H1 (cell line): ENCODE data around the gene TBC1D4. TPM values are rescaled to one million over a fixed set of nuclear protein-coding genes. Genes with fewer than 3 reads are reported as not detected.

Source experiments
- CTCF ChIA-PET: fragments of 300-600 bp; sonication (Branson Sonifier 250); formaldehyde crosslinking; loops from one replicate; lab custom pipeline; 2021; ENCODE audit not compliant: partially characterized antibody; lab: Charles Lee
- POLR2A ChIA-PET: fragments of 300-600 bp; sonication (Branson Sonifier 250); formaldehyde crosslinking; loops from one replicate; lab custom pipeline; 2021; ENCODE audit warnings: inconsistent platforms; ENCODE audit not compliant: partially characterized antibody; lab: Charles Lee
- DNase-seq, 2 experiments: peaks; one replicate each; pipeline versions ENCODE4 v3.0.0 to v3.0.0-alpha.2; 2010 to 2022; ENCODE audit warnings: low spot score in 2 of 2, low read depth in 1 of 2, mixed read lengths in 1 of 2
- FAIRE-seq: peaks from 2 replicates; lab custom pipeline; 2011; peaks lifted over from hg19 to GRCh38; lab: Jason Lieb, UNC
- H2AFZ ChIP-seq: 2 replicates; pipeline ENCODE4 v1.8.1; 2012; ENCODE audit warnings: low read length, inconsistent platforms
- H2AK5ac ChIP-seq: 2 replicates; pipeline ENCODE4 v1.6.1; 2013; ENCODE audit warnings: low read depth, low read length
- H2BK120ac ChIP-seq: replicated peaks from 2 replicates; pipeline ENCODE3; 2013; ENCODE audit warnings: low read depth, low read length, inconsistent platforms
- H2BK12ac ChIP-seq: 2 replicates; pipeline ENCODE4 v1.6.1; 2013; ENCODE audit warnings: low read depth, low read length
- H2BK15ac ChIP-seq: 2 replicates; pipeline ENCODE4 v1.6.1; 2013; ENCODE audit warnings: low read length
- H2BK20ac ChIP-seq: 2 replicates; pipeline ENCODE4 v1.6.1; 2013; ENCODE audit warnings: low read length
- H2BK5ac ChIP-seq: 2 replicates; pipeline ENCODE4 v1.6.1; 2013; ENCODE audit warnings: low read depth, low read length
- H3K14ac ChIP-seq: 2 replicates; pipeline ENCODE4 v1.6.1; 2013; ENCODE audit warnings: inconsistent platforms; ENCODE audit not compliant: insufficient read length
- H3K18ac ChIP-seq: 2 replicates; pipeline ENCODE4 v1.6.1; 2013; ENCODE audit warnings: low read length; ENCODE audit errors: extremely low read depth
- H3K23ac ChIP-seq: 2 replicates; pipeline ENCODE4 v1.6.1; 2013; ENCODE audit warnings: inconsistent platforms; ENCODE audit not compliant: insufficient read length
- H3K23me2 ChIP-seq: 2 replicates; pipeline ENCODE4 v1.6.1; 2013; ENCODE audit warnings: low read depth, low read length
- H3K27ac ChIP-seq: 2 replicates; pipeline ENCODE4 v1.6.1; 2011; ENCODE audit warnings: low read depth, low read length, inconsistent platforms
- H3K27me3 ChIP-seq, 4 experiments: replicated peaks in 1 of 4; 1 replicate in 1 of 4; 2 replicates in 3 of 4; pipeline versions ENCODE4 v1.6.1 to v1.8.1; 2011 to 2013; ENCODE audit warnings: low read length in 3 of 4, mild to moderate bottlenecking in 3 of 4, inconsistent platforms in 2 of 4, mixed read lengths in 2 of 4, moderate library complexity in 1 of 4; ENCODE audit not compliant: control insufficient read depth in 3 of 4, insufficient read depth in 3 of 4; ENCODE audit errors: extremely low read depth in 1 of 4
- H3K36me3 ChIP-seq, 4 experiments: 2 replicates each; pipeline versions ENCODE4 v1.6.1 to v1.8.1; 2011 to 2013; ENCODE audit warnings: mild to moderate bottlenecking in 4 of 4, low read length in 3 of 4, moderate library complexity in 2 of 4, control low read depth in 1 of 4, inconsistent platforms in 1 of 4; ENCODE audit not compliant: insufficient read depth in 4 of 4, control insufficient read depth in 2 of 4
- H3K4ac ChIP-seq: replicated peaks from 2 replicates; pipeline ENCODE3; 2013; ENCODE audit warnings: low read length, low read depth, mixed read lengths, inconsistent platforms; ENCODE audit not compliant: insufficient read length
- H3K4me1 ChIP-seq, 4 experiments: replicated peaks in 1 of 4; 1 replicate in 1 of 4; 2 replicates in 3 of 4; pipeline versions ENCODE4 v1.6.1 to v1.8.1; 2011 to 2013; ENCODE audit warnings: low read length in 3 of 4, inconsistent platforms in 2 of 4, mixed read lengths in 1 of 4; ENCODE audit not compliant: insufficient read depth in 4 of 4, control insufficient read depth in 3 of 4
- H3K4me2 ChIP-seq, 2 experiments: 2 replicates each; pipeline versions ENCODE4 v1.6.1 to v1.8.1; 2011 to 2013; ENCODE audit warnings: low read depth in 2 of 2, low read length in 2 of 2, control low read depth in 1 of 2, inconsistent platforms in 1 of 2, mild to moderate bottlenecking in 1 of 2; ENCODE audit not compliant: insufficient read depth in 1 of 2
- H3K4me3 ChIP-seq, 4 experiments: fragments of 200-600, 300-600 bp in 1 of 4; sonication (generic), shearing (Covaris generic), sonication (Bioruptor Twin) in 1 of 4; 2 replicates each; pipeline versions ENCODE4 v1.5.1 to v1.8.1; 2011 to 2016; ENCODE audit warnings: low read length in 4 of 4, low read depth in 3 of 4, control low read depth in 2 of 4, inconsistent platforms in 2 of 4, mild to moderate bottlenecking in 2 of 4, mixed read lengths in 1 of 4, moderate library complexity in 1 of 4; ENCODE audit not compliant: insufficient read depth in 2 of 4; ENCODE audit errors: extremely low read depth in 1 of 4
- H3K56ac ChIP-seq: replicated peaks from 2 replicates; pipeline ENCODE3; 2013; ENCODE audit warnings: low read depth, mild to moderate bottlenecking, mixed read lengths, low read length, inconsistent platforms; ENCODE audit not compliant: insufficient read length
- H3K79me1 ChIP-seq: 2 replicates; pipeline ENCODE4 v1.6.1; 2013; ENCODE audit warnings: low read depth, low read length, control low read depth
- H3K79me2 ChIP-seq, 2 experiments: 2 replicates each; pipeline versions ENCODE4 v1.6.1 to v1.8.1; 2012 to 2013; ENCODE audit warnings: low read length in 2 of 2, mild to moderate bottlenecking in 2 of 2, inconsistent platforms in 1 of 2; ENCODE audit not compliant: insufficient read depth in 2 of 2, control insufficient read depth in 1 of 2
- H3K9ac ChIP-seq, 4 experiments: replicated peaks in 1 of 4; 1 replicate in 1 of 4; 2 replicates in 3 of 4; pipeline versions ENCODE4 v1.6.1 to v1.8.1; 2011 to 2013; ENCODE audit warnings: low read depth in 3 of 4, low read length in 3 of 4, control low read depth in 2 of 4, mild to moderate bottlenecking in 2 of 4, moderate library complexity in 2 of 4, inconsistent platforms in 1 of 4; ENCODE audit errors: extremely low read depth in 1 of 4
- H3K9me3 ChIP-seq, 2 experiments: 2 replicates each; pipeline versions ENCODE4 v1.6.1 to v1.8.1; 2012 to 2013; ENCODE audit warnings: mild to moderate bottlenecking in 2 of 2, moderate library complexity in 2 of 2, control low read depth in 1 of 2, inconsistent platforms in 1 of 2, low read depth in 1 of 2, low read length in 1 of 2, mixed read lengths in 1 of 2; ENCODE audit not compliant: insufficient read depth in 2 of 2
- H4K20me1 ChIP-seq, 2 experiments: replicated peaks in 1 of 2; 2 replicates each; pipeline versions ENCODE3 to v1.8.1; 2011 to 2013; ENCODE audit warnings: inconsistent platforms in 2 of 2, low read length in 2 of 2, mild to moderate bottlenecking in 1 of 2; ENCODE audit not compliant: insufficient read depth in 2 of 2, control insufficient read depth in 1 of 2
- H4K5ac ChIP-seq: 2 replicates; pipeline ENCODE4 v1.6.1; 2013; ENCODE audit warnings: low read length, low read depth, mixed read lengths, inconsistent platforms; ENCODE audit not compliant: insufficient read length
- H4K8ac ChIP-seq: 2 replicates; pipeline ENCODE4 v1.8.0; 2013; ENCODE audit warnings: mild to moderate bottlenecking, moderate library complexity, low read length, inconsistent platforms; ENCODE audit not compliant: insufficient read depth; ENCODE audit errors: extremely low read depth
- H4K91ac ChIP-seq: replicated peaks from 2 replicates; pipeline ENCODE3; 2013; ENCODE audit warnings: low read length, mixed read lengths, inconsistent platforms; ENCODE audit not compliant: insufficient read length
- ASH2L ChIP-seq: fragments of 200-600, 300-600 bp; sonication (generic); IDR thresholded peaks from one replicate; pipeline ENCODE4 v1.7.1; 2017; ENCODE audit warnings: low read length
- BACH1 ChIP-seq: IDR thresholded peaks from 2 replicates; pipeline ENCODE4 v1.6.1; 2012; ENCODE audit warnings: low read length, improper control_type of control experiment
- CREB1 ChIP-seq: IDR thresholded peaks from 2 replicates; pipeline ENCODE4 v1.6.1; 2012; ENCODE audit warnings: inconsistent platforms
- HDAC6 ChIP-seq: IDR thresholded peaks from one replicate; pipeline ENCODE4 v1.7.1; 2012; ENCODE audit warnings: low read depth, mild to moderate bottlenecking, inconsistent platforms, low read length, moderate library complexity
- KDM4A ChIP-seq: IDR thresholded peaks from one replicate; pipeline ENCODE4 v1.7.1; 2012; ENCODE audit warnings: low read depth, mild to moderate bottlenecking, moderate library complexity, low read length, inconsistent platforms; ENCODE audit not compliant: severe bottlenecking
- MAFK ChIP-seq: IDR thresholded peaks from 2 replicates; pipeline ENCODE4 v1.6.1; 2012; ENCODE audit warnings: low read depth, mild to moderate bottlenecking, improper control_type of control experiment, low read length
- NANOG ChIP-seq: IDR thresholded peaks from 2 replicates; pipeline ENCODE4 v1.6.1; 2011; ENCODE audit warnings: low read length, low read depth, mild to moderate bottlenecking, inconsistent platforms; ENCODE audit not compliant: insufficient read depth, poor library complexity, severe bottlenecking
- PHF8 ChIP-seq: fragments of 200-600 bp; sonication (generic); conservative IDR thresholded peaks from 2 replicates; pipeline ENCODE4 v1.7.1; 2012; ENCODE audit warnings: low read depth, mild to moderate bottlenecking, inconsistent platforms, low read length, moderate library complexity
- RBBP5 ChIP-seq: IDR thresholded peaks from 2 replicates; pipeline ENCODE4 v1.7.1; 2012; ENCODE audit warnings: low read depth, mild to moderate bottlenecking, inconsistent platforms, low read length, moderate library complexity, borderline replicate concordance
- SIN3A ChIP-seq, 2 experiments: IDR thresholded peaks in 1 of 2; conservative IDR thresholded peaks in 1 of 2; 2 replicates each; pipeline ENCODE4 v1.6.1; 2011 to 2012; ENCODE audit warnings: low read length in 2 of 2, improper control_type of control experiment in 1 of 2, low read depth in 1 of 2, mild to moderate bottlenecking in 1 of 2
- TAF1 ChIP-seq: IDR thresholded peaks from 2 replicates; pipeline ENCODE4 v1.6.1; 2011; ENCODE audit warnings: mild to moderate bottlenecking, low read depth, low read length
- TBP ChIP-seq: IDR thresholded peaks from 2 replicates; pipeline ENCODE4 v1.6.1; 2011; ENCODE audit warnings: low read depth, low read length, improper control_type of control experiment
- WGBS, 2 experiments: shearing (Covaris generic) in 1 of 2; methylation state at CpG; one replicate each; pipeline versions ENCODE4 v1.1.6 to v1.1.7; 2013 to 2015; ENCODE audit warnings: low lambda C conversion rate in 2 of 2, mixed read lengths in 2 of 2, inconsistent platforms in 1 of 2, low coverage in 1 of 2, missing lambda C conversion rate in 1 of 2; ENCODE audit not compliant: insufficient replicate concordance in 2 of 2, insufficient coverage in 1 of 2, insufficient read length in 1 of 2; ENCODE audit errors: extremely low coverage in 1 of 2, missing lambda C conversion rate in 1 of 2; 5-methylcytosine and 5-hydroxymethylcytosine counted together
- polyA plus RNA-seq, 7 experiments: library from polyadenylated mRNA; depleted of rRNA in 3 of 7; stranded (reverse) in 5 of 7; unstranded in 2 of 7; fragments of >200 nt in 5 of 7; fragments of 200-250 nt in 2 of 7; gene quantifications; 1 replicate in 5 of 7; 2 replicates in 1 of 7; 4 replicates in 1 of 7; pipeline versions ENCODE4 v1.2.1 to v1.2.3, GENCODE V29; 2011 to 2013; ENCODE audit warnings: missing spikeins in 2 of 7, mixed read lengths in 2 of 7
- total RNA-seq: library from RNA; stranded (reverse); fragmentation: NEBNext Ultra II Directional; extraction: Animal tissue kit (Norgen Biotek cat#: 25700); gene quantifications from 2 replicates; pipeline ENCODE4 v1.2.1, GENCODE V29; 2021

The TBC1D4 gene
- total and polyA plus RNA-seq, 2 of the 8 experiments (the other 6 are each of a cell fraction or from before 2014, with no cell fraction given) = 16.7 to 39.0 TPM

- ChIA-PET CTCF (interaction anchor here (0.7 to 3.8 kb wide), 3 partner anchors 27 to 107 kb away, joined by 3 to 46 read pairs (median 4); no protein-coding TSS in a partner anchor), POLR2A (interaction anchor here (2.1 kb wide), 1 partner anchor 57 kb away, joined by 6 read pairs; the partner anchor contains the start of gene COMMD6)
- no peaks in the 10 kb centered on the region for H3K9me3 ChIP-seq
- H3K4me2 ChIP-seq = peak overlapping the region; percentile 88 to 89
- peak in 1 of 2 experiments; percentile 61 for DNase-seq
- peak overlapping the region; percentile 31; the same call in 1 of the 2 replicates for H2BK12ac ChIP-seq
- H2AFZ ChIP-seq = peak overlapping the region; percentile 57; the same call in 1 of the 2 replicates
- H3K23ac ChIP-seq = no peak overlapping the region
- H3K4me1 ChIP-seq = peaks cover 0 to 4% (median 0%) of the 10 kb centered on the region in 4 experiments; a peak in 2 of 7 replicates
- no peak overlapping the region for H3K4ac ChIP-seq
- no peak overlapping the region for H3K56ac ChIP-seq
- peaks cover 2 to 6% of the 10 kb centered on the region in 2 experiments for H4K20me1 ChIP-seq
- H2BK20ac ChIP-seq = no peak overlapping the region
- no peak overlapping the region for H2BK15ac ChIP-seq
- no peak overlapping the region for H2AK5ac ChIP-seq
- peaks cover 7% of the 10 kb centered on the region for H3K23me2 ChIP-seq
- H4K91ac ChIP-seq = peak overlapping the region; percentile 52
- H3K9ac ChIP-seq = peak overlapping the region; percentile 54 to 79 (median 76)
- H4K5ac ChIP-seq = no peak overlapping the region
- no peak overlapping the region for H3K18ac ChIP-seq
- H3K14ac ChIP-seq = no peak overlapping the region
- no peak overlapping the region for H2BK5ac ChIP-seq
- H2BK120ac ChIP-seq = no peak overlapping the region
- H3K27ac ChIP-seq = no peak overlapping the region
- H3K79me2 ChIP-seq = peaks cover 0 to 46% of the 10 kb centered on the region in 2 experiments; a peak in 3 of 4 replicates
- no peaks in the 10 kb centered on the region for H3K79me1 ChIP-seq
- H3K4me3 ChIP-seq = peak overlapping the region; percentile 75 to 90 (median 83)
- no peaks in the 10 kb centered on the region for H3K27me3 ChIP-seq
- H3K36me3 ChIP-seq = peaks cover 0 to 2% (median 0%) of the 10 kb centered on the region in 4 experiments; a peak in 1 of 8 replicates
- H4K8ac ChIP-seq = peak overlapping the region; percentile 89
- no peak for FAIRE-seq
- 1% methylated on average over 24 of the region's 48 CpGs; no CpG with 5 or more reads in 1 of the 2 experiments for WGBS, 2 experiments
- no peak for TF ChIP-seq NANOG
- peak; percentile 73 for TF ChIP-seq BACH1
- 0 out of 4 replicates have a peak, but pooled peaks of 1 of the 2 experiments have one; percentile 8 for TF ChIP-seq SIN3A (conservative IDR thresholded peaks at IDR 0.05 in 1 of 2, IDR thresholded peaks at IDR 0.05 in 1 of 2; ENCODE audit: low read depth in 1 of 2, low read length in 2 of 2)
- peak; percentile 37; the same call in 1 of the 2 replicates for TF ChIP-seq PHF8
- peak; percentile 55 for TF ChIP-seq CREB1
- TF ChIP-seq MAFK = no peak
- no peak for TF ChIP-seq HDAC6
- TF ChIP-seq TBP = peak; percentile 49; the same call in 1 of the 2 replicates
- TF ChIP-seq KDM4A = peak; percentile 21
- TF ChIP-seq RBBP5 = 0 out of 2 replicates have a peak, but pooled peaks have one; percentile 51
- TF ChIP-seq ASH2L = peak; percentile 47
- 0 out of 2 replicates have a peak, but pooled peaks have one; percentile 34 for TF ChIP-seq TAF1
Measured at GRCh38 chr13:75480671-75481175, 1.2 kb downstream of the TBC1D4 start.
